ENCODE results near the gene AIMP1. TPM values are rescaled to one million over a fixed set of nuclear protein-coding genes. Genes with fewer than 3 reads are reported as not detected.

Gene AIMP1
- total and polyA plus RNA-seq, 10 of the 15 experiments (the other 5 are each of a cell fraction or from before 2014, with no cell fraction given): 18.6 to 131 (median 56.5) TPM

DNA sequence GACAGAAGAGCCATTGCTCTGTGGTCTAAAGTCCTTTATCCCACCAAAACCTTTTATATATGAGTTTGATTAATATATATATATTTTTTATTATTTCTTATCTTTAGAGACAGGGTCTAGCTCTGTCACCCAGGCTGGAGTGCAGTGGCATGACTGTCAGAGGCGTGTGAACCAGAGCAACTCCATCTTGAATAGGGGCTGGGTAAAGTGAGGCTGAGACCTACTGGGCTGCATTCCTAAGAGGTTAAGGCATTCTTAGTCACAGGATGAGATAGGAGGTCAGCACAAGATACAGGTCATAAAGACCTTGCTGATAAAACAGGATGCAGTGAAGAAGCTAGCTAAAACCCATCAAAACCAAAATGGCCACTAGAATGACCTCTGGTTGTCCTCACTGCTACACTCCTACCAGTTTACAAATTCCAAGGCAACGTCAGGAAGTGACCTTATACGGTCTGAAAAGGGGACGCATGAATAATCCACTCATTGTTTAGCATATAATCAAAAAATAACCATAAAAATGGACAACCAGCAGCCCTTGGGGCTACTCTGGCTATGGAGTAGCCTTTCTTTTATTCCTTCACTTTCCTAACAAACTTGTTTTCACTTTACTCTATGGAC, 10.8 kb upstream of the AIMP1 start:
- CTCF ChIA-PET: interaction anchor here (1.2 to 1.8 kb wide), 2 partner anchors 17 to 47 kb away, joined by 3 read pairs; no protein-coding TSS in a partner anchor
- FAIRE-seq (no peak), ATAC-seq (no peak), DNase-seq (ENCODE audit: low read depth, low spot score) (no peak)
- no peak overlapping the region for H2AFZ ChIP-seq (ENCODE audit: control insufficient read depth, low read depth, low read length)
- TF ChIP-seq SMARCA5 (IDR thresholded peaks at IDR 0.05) (no peak), MXI1 (IDR thresholded peaks at IDR 0.05; ENCODE audit: low read depth, low read length) (no peak), YY1 (IDR thresholded peaks at IDR 0.05; ENCODE audit: low read depth, low read length) (0 out of 2 replicates have a peak, but pooled peaks have one; percentile 16), POU2F2 (IDR thresholded peaks at IDR 0.05; ENCODE audit: borderline replicate concordance, low read depth, low read length) (no peak)
- no peaks in the 10 kb centered on the region for H3K36me3 ChIP-seq (ENCODE audit: control insufficient read depth in 2 of 2, insufficient read depth in 2 of 2, low read length in 1 of 2)
- H3K4me2 ChIP-seq (ENCODE audit: control insufficient read depth, insufficient read depth): no peak overlapping the region
- no peaks in the 10 kb centered on the region for H4K20me1 ChIP-seq (ENCODE audit: control insufficient read depth, insufficient read depth)
- intact Hi-C loops (cut with micrococcal nuclease; ENCODE audit: unreplicated experiment): no loop called here
- no peaks in the 10 kb centered on the region for H3K9me3 ChIP-seq (replicated peaks; ENCODE audit: control insufficient read depth, insufficient read depth, low read length)
- no peaks in the 10 kb centered on the region for H3K27me3 ChIP-seq (replicated peaks in 1 of 2; ENCODE audit: control insufficient read depth in 2 of 2, insufficient read depth in 2 of 2, low read length in 1 of 2)
- no peak overlapping the region for H3K27ac ChIP-seq (ENCODE audit: control insufficient read depth, insufficient read depth)
- SMC1A ChIA-PET (ENCODE audit: uncharacterized antibody, unreplicated experiment): interaction anchor here (0.8 kb wide), 1 partner anchor 8 kb away, joined by 4 read pairs; no protein-coding TSS in a partner anchor
- RAD21 ChIA-PET (ENCODE audit: unreplicated experiment): no interaction called here
- BruUV-seq (replicated peaks): no TSS peak
- POLR2A ChIA-PET: interaction anchor here (1.4 kb wide), 1 partner anchor 10 kb away, joined by 3 read pairs; the partner anchor contains the start of gene TBCK
- in situ Hi-C loops (cut with MboI): no loop called here
- H3K4me1 ChIP-seq (ENCODE audit: control insufficient read depth, insufficient read depth, low read length): no peaks in the 10 kb centered on the region
- WGBS (ENCODE audit: insufficient coverage, insufficient replicate concordance, low lambda C conversion rate, missing lambda C conversion rate): 98% methylated on average over 4 of the region's 4 CpGs
- H3K4me3 ChIP-seq: no peak overlapping the region
- H3K79me2 ChIP-seq (ENCODE audit: control insufficient read depth, insufficient read depth, low read length): peaks cover 4% of the 10 kb centered on the region
- H3K9ac ChIP-seq (ENCODE audit: control insufficient read depth, insufficient read depth, low read length): no peak overlapping the region

DNA sequence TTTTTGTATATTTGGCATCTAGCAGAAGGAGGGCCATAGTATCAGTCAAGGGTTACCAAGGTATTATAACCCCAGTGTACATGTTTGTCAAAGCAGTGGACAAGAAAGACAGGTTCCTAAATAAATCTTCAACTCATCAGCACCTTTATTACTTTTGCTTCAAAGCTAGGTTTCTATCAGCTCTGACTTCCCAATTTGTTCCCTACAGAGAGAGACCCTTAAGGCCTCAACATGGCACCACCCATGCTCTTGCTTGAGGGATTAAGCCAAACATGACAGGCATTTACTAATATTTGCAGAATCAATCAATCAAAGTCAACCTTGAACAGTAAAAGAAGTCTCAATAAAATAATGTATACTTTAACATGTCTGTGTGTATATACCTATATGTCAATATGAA, 9.8 kb upstream of the AIMP1 start:
- in situ Hi-C loops (cut with MboI) (no loop called here), intact Hi-C loops (cut with micrococcal nuclease; ENCODE audit: unreplicated experiment) (no loop called here)
- Histone ChIP-seq H3K27me3 (replicated peaks in 1 of 2; ENCODE audit: control insufficient read depth in 2 of 2, insufficient read depth in 2 of 2, low read length in 1 of 2) (no peaks in the 10 kb centered on the region), H3K9ac (ENCODE audit: control insufficient read depth, insufficient read depth, low read length) (no peak overlapping the region), H4K20me1 (ENCODE audit: control insufficient read depth, insufficient read depth) (no peaks in the 10 kb centered on the region), H2AFZ (ENCODE audit: control insufficient read depth, low read depth, low read length) (no peak overlapping the region), H3K9me3 (replicated peaks; ENCODE audit: control insufficient read depth, insufficient read depth, low read length) (no peaks in the 10 kb centered on the region), H3K4me2 (ENCODE audit: control insufficient read depth, insufficient read depth) (no peak overlapping the region), H3K4me3 (no peak overlapping the region), H3K27ac (ENCODE audit: control insufficient read depth, insufficient read depth) (no peak overlapping the region), H3K4me1 (ENCODE audit: control insufficient read depth, insufficient read depth, low read length) (no peaks in the 10 kb centered on the region), H3K36me3 (ENCODE audit: control insufficient read depth in 2 of 2, insufficient read depth in 2 of 2, low read length in 1 of 2) (no peaks in the 10 kb centered on the region), H3K79me2 (ENCODE audit: control insufficient read depth, insufficient read depth, low read length) (peaks cover 8% of the 10 kb centered on the region)
- ChIA-PET POLR2A (no interaction called here), CTCF (interaction anchor here (1.2 to 1.8 kb wide), 2 partner anchors 18 to 48 kb away, joined by 3 read pairs; no protein-coding TSS in a partner anchor), SMC1A (ENCODE audit: uncharacterized antibody, unreplicated experiment) (interaction anchor here (0.9 kb wide), 1 partner anchor 39 kb away, joined by 3 read pairs; no protein-coding TSS in a partner anchor), RAD21 (ENCODE audit: unreplicated experiment) (no interaction called here)
- BruUV-seq (replicated peaks): no TSS peak
- no peak for ATAC-seq
- no peak for DNase-seq (ENCODE audit: low read depth, low spot score)
- FAIRE-seq: no peak
- no peak for TF ChIP-seq TARDBP (IDR thresholded peaks at IDR 0.05; ENCODE audit: borderline replicate concordance)
- no peak for TF ChIP-seq SP1 (IDR thresholded peaks at IDR 0.05; ENCODE audit: low read depth, low read length)
- no peak for TF ChIP-seq BHLHE40 (IDR thresholded peaks at IDR 0.05; ENCODE audit: borderline replicate concordance in 1 of 2, low read depth in 2 of 2, low read length in 1 of 2)
- no peak for TF ChIP-seq SMC3 (IDR thresholded peaks at IDR 0.05; ENCODE audit: borderline replicate concordance, low read length)
- TF ChIP-seq, protein P1, sequence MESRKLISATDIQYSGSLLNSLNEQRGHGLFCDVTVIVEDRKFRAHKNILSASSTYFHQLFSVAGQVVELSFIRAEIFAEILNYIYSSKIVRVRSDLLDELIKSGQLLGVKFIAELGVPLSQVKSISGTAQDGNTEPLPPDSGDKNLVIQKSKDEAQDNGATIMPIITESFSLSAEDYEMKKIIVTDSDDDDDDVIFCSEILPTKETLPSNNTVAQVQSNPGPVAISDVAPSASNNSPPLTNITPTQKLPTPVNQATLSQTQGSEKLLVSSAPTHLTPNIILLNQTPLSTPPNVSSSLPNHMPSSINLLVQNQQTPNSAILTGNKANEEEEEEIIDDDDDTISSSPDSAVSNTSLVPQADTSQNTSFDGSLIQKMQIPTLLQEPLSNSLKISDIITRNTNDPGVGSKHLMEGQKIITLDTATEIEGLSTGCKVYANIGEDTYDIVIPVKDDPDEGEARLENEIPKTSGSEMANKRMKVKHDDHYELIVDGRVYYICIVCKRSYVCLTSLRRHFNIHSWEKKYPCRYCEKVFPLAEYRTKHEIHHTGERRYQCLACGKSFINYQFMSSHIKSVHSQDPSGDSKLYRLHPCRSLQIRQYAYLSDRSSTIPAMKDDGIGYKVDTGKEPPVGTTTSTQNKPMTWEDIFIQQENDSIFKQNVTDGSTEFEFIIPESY (IDR thresholded peaks at IDR 0.05): no peak
- TF ChIP-seq, protein P2, sequence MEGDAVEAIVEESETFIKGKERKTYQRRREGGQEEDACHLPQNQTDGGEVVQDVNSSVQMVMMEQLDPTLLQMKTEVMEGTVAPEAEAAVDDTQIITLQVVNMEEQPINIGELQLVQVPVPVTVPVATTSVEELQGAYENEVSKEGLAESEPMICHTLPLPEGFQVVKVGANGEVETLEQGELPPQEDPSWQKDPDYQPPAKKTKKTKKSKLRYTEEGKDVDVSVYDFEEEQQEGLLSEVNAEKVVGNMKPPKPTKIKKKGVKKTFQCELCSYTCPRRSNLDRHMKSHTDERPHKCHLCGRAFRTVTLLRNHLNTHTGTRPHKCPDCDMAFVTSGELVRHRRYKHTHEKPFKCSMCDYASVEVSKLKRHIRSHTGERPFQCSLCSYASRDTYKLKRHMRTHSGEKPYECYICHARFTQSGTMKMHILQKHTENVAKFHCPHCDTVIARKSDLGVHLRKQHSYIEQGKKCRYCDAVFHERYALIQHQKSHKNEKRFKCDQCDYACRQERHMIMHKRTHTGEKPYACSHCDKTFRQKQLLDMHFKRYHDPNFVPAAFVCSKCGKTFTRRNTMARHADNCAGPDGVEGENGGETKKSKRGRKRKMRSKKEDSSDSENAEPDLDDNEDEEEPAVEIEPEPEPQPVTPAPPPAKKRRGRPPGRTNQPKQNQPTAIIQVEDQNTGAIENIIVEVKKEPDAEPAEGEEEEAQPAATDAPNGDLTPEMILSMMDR (IDR thresholded peaks at IDR 0.05 in 2 of 3, conservative IDR thresholded peaks at IDR 0.05 in 1 of 3; ENCODE audit: control insufficient read depth in 2 of 3, extremely low read depth in 1 of 3, insufficient read depth in 1 of 3, low read depth in 3 of 3, low read length in 3 of 3): no peak
- no peak for TF ChIP-seq HCFC1 (IDR thresholded peaks at IDR 0.05; ENCODE audit: low read length)
- no peak for TF ChIP-seq NFYA (IDR thresholded peaks at IDR 0.05; ENCODE audit: borderline replicate concordance, low read depth, low read length)
- TF ChIP-seq MEF2A (IDR thresholded peaks at IDR 0.05; ENCODE audit: insufficient read depth, low read depth, low read length): no peak
- TF ChIP-seq SMARCA5 (IDR thresholded peaks at IDR 0.05): no peak
- TF ChIP-seq ZNF217 (IDR thresholded peaks at IDR 0.05): no peak
- no peak for TF ChIP-seq MTA3 (IDR thresholded peaks at IDR 0.05; ENCODE audit: borderline replicate concordance, low read length)
